RPMI7951 (cell line): ENCODE results near the gene PTPRG. TPM values are rescaled to one million over a fixed set of nuclear protein-coding genes. Genes with fewer than 3 reads are reported as not detected.

Experiments used
- DNase-seq: peaks from one replicate; pipeline ENCODE4 v3.0.0-alpha.2; 2012; ENCODE audit warnings: low read depth
- total RNA-seq: library from RNA; depleted of rRNA; stranded (reverse); fragments of >200 nt; shearing (Covaris generic); gene quantifications from 2 replicates; pipeline ENCODE4 v1.2.3, GENCODE V29; 2014

The PTPRG gene
- total RNA-seq, 1 experiment from 2014 or later = 43.0 TPM

- peak; percentile 28 for DNase-seq
Observed at GRCh38 chr3:61617041-61617440, 55.7 kb downstream of the PTPRG start.

GRCh38 chr3:61617651-61618050 is 56.3 kb downstream of the PTPRG start:
- no peak for DNase-seq

- no peak for DNase-seq
Observed at GRCh38 chr3:61618231-61618630, 56.9 kb downstream of the PTPRG start.

- DNase-seq = no peak
Observed at GRCh38 chr3:61618871-61619270, 57.5 kb downstream of the PTPRG start.

GRCh38 chr3:61620073-61620472 is 58.7 kb downstream of the PTPRG start:
- DNase-seq = no peak

- no peak for DNase-seq
Observed at GRCh38 chr3:61624300-61624699, 62.9 kb downstream of the PTPRG start.

GRCh38 chr3:61625429-61625828 is 64.1 kb downstream of the PTPRG start:
- DNase-seq = no peak

- DNase-seq = no peak
Observed at GRCh38 chr3:61626484-61626883, 65.1 kb downstream of the PTPRG start.

- peak; percentile 97 for DNase-seq
Observed at GRCh38 chr3:61627768-61628185, 66.4 kb downstream of the PTPRG start.

- no peak for DNase-seq
Observed at GRCh38 chr3:61628636-61629035, 67.3 kb downstream of the PTPRG start.

- no peak for DNase-seq
Observed at GRCh38 chr3:61629442-61629841, 68.1 kb downstream of the PTPRG start.

GRCh38 chr3:61631108-61631769 is 69.9 kb downstream of the PTPRG start:
- no peak for DNase-seq

- DNase-seq = peak; percentile 19
Observed at GRCh38 chr3:61632568-61633175, 71.3 kb downstream of the PTPRG start.

- DNase-seq = no peak
Observed at GRCh38 chr3:61634678-61635077, 73.3 kb downstream of the PTPRG start.

- peak; percentile 44 for DNase-seq
Observed at GRCh38 chr3:61637088-61638051, 76.0 kb downstream of the PTPRG start.

- DNase-seq = peak; percentile 19
Observed at GRCh38 chr3:61638741-61639140, 77.4 kb downstream of the PTPRG start.

GRCh38 chr3:61639991-61640390 is 78.6 kb downstream of the PTPRG start:
- DNase-seq = no peak

- DNase-seq = no peak
Observed at GRCh38 chr3:61645148-61645547, 83.8 kb downstream of the PTPRG start.

GRCh38 chr3:61646360-61646759 is 85.0 kb downstream of the PTPRG start:
- no peak for DNase-seq

GRCh38 chr3:61646851-61647525 is 85.6 kb downstream of the PTPRG start:
- DNase-seq = no peak

GRCh38 chr3:61648481-61648880 is 87.1 kb downstream of the PTPRG start:
- DNase-seq = no peak
